ENCODE data around the gene PDE4A.

GRCh38 chr19:10430505-10431253 is 10.3 kb downstream of the PDE4A start:
- TF ChIP-seq RAD21 (IDR thresholded peaks at IDR 0.05) (no peak), CTCF (IDR thresholded peaks at IDR 0.05; ENCODE audit: low read depth, low read length, missing input control) (no peak), GABPA (IDR thresholded peaks at IDR 0.05 in 1 of 2, conservative IDR thresholded peaks at IDR 0.05 in 1 of 2) (no peak), ZBTB33 (IDR thresholded peaks at IDR 0.05) (no peak), REST (IDR thresholded peaks at IDR 0.05) (no peak)
